DND-41 (cell line): ENCODE results near the gene NID2.

Experiments used
- ATAC-seq: fragments of 200-7000 bp; cut with Tn5 transposase; 3 replicates; pipeline ENCODE4 v1.9.1; 2021; ENCODE audit warnings: low read depth; ENCODE audit not compliant: insufficient read depth
- DNase-seq: peaks from one replicate; pipeline ENCODE4 v3.0.0-alpha.2; 2020
- H2AFZ ChIP-seq: 2 replicates; pipeline ENCODE4 v1.6.0; 2012; ENCODE audit warnings: low read depth, low read length
- H3K27ac ChIP-seq: 2 replicates; pipeline ENCODE4 v1.5.1; 2012; ENCODE audit warnings: low read length, inconsistent platforms
- H3K27me3 ChIP-seq: fragments of 200-600 bp; sonication (generic); 2 replicates; pipeline ENCODE4 v1.6.0; 2012; ENCODE audit warnings: low read length, mild to moderate bottlenecking, inconsistent platforms; ENCODE audit not compliant: insufficient read depth, poor library complexity
- H3K36me3 ChIP-seq: 2 replicates; pipeline ENCODE4 v1.5.1; 2012; ENCODE audit warnings: low read length, inconsistent platforms; ENCODE audit not compliant: insufficient read depth
- H3K4me1 ChIP-seq: 2 replicates; pipeline ENCODE4 v1.5.1; 2012; ENCODE audit warnings: mild to moderate bottlenecking, low read length; ENCODE audit not compliant: insufficient read depth
- H3K4me2 ChIP-seq: 2 replicates; pipeline ENCODE4 v1.6.0; 2012; ENCODE audit warnings: mild to moderate bottlenecking, moderate library complexity, low read length, inconsistent platforms; ENCODE audit not compliant: insufficient read depth
- H3K4me3 ChIP-seq, 2 experiments: fragments of 200-600 bp in 1 of 2; shearing (Covaris generic) in 1 of 2; 2 replicates each; pipeline ENCODE4 v1.5.1; 2012 to 2016; ENCODE audit warnings: inconsistent platforms in 2 of 2, low read length in 2 of 2, mild to moderate bottlenecking in 2 of 2, low read depth in 1 of 2, moderate library complexity in 1 of 2
- H3K79me2 ChIP-seq: 2 replicates; pipeline ENCODE4 v1.6.0; 2012; ENCODE audit warnings: low read length, inconsistent platforms; ENCODE audit not compliant: insufficient read depth
- H3K9ac ChIP-seq: 2 replicates; pipeline ENCODE4 v1.6.0; 2012; ENCODE audit warnings: low read depth, mild to moderate bottlenecking, inconsistent platforms, low read length, moderate library complexity
- H3K9me3 ChIP-seq: 2 replicates; pipeline ENCODE4 v1.5.1; 2012; ENCODE audit warnings: low read length, moderate library complexity, mild to moderate bottlenecking, inconsistent platforms; ENCODE audit not compliant: insufficient read depth, severe bottlenecking
- H4K20me1 ChIP-seq: 2 replicates; pipeline ENCODE4 v1.6.0; 2012; ENCODE audit warnings: low read length; ENCODE audit not compliant: insufficient read depth
- EZH2 ChIP-seq: IDR thresholded peaks from 3 replicates; pipeline ENCODE4 v1.6.1; 2012; ENCODE audit warnings: borderline replicate concordance, low read depth, mild to moderate bottlenecking, moderate library complexity, low read length, inconsistent platforms; ENCODE audit not compliant: severe bottlenecking
- TF ChIP-seq, protein P1 (sequence below): IDR thresholded peaks from 2 replicates; pipeline ENCODE4 v1.5.1; 2012; ENCODE audit warnings: borderline replicate concordance, low read length, moderate library complexity, mild to moderate bottlenecking; ENCODE audit not compliant: poor library complexity, severe bottlenecking; ENCODE audit errors: extremely low read depth

NID2 gene

DNA sequence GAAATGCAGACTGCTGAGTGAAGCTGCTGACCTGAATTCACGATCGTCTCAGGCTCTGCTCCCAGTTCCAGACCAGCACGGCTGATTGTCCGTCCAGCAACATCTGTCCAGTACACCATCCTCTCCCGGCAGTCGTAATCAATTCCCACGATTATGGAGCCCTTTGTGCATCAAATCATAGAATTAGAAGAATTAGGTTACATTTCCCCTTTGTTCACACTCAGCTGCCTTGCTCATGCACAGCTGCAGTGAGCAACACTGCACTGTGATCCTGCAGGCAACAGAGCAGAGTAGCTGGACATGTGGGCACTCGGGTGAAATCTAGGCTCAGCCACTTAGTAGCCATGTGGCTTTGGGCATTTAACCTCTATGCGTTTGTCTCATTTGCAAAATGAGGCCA lies 57.3 kb downstream of the NID2 start:
- TF ChIP-seq EZH2: no peak
- TF ChIP-seq, protein P1, sequence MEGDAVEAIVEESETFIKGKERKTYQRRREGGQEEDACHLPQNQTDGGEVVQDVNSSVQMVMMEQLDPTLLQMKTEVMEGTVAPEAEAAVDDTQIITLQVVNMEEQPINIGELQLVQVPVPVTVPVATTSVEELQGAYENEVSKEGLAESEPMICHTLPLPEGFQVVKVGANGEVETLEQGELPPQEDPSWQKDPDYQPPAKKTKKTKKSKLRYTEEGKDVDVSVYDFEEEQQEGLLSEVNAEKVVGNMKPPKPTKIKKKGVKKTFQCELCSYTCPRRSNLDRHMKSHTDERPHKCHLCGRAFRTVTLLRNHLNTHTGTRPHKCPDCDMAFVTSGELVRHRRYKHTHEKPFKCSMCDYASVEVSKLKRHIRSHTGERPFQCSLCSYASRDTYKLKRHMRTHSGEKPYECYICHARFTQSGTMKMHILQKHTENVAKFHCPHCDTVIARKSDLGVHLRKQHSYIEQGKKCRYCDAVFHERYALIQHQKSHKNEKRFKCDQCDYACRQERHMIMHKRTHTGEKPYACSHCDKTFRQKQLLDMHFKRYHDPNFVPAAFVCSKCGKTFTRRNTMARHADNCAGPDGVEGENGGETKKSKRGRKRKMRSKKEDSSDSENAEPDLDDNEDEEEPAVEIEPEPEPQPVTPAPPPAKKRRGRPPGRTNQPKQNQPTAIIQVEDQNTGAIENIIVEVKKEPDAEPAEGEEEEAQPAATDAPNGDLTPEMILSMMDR: no peak
- no peak overlapping the region for H3K4me2 ChIP-seq
- no peaks in the 10 kb centered on the region for H3K27me3 ChIP-seq
- no peak for ATAC-seq
- DNase-seq: no peak
- H3K27ac ChIP-seq: no peak overlapping the region
- H3K79me2 ChIP-seq: peaks cover 4% of the 10 kb centered on the region; the same call in 1 of the 2 replicates
- H3K9ac ChIP-seq: no peak overlapping the region
- H3K4me3 ChIP-seq: no peak overlapping the region
- H2AFZ ChIP-seq: no peak overlapping the region
- H3K4me1 ChIP-seq: peaks cover 26% of the 10 kb centered on the region
- peaks cover 63% of the 10 kb centered on the region for H3K36me3 ChIP-seq
- peaks cover under 1% of the 10 kb centered on the region; the same call in 1 of the 2 replicates for H4K20me1 ChIP-seq
- no peaks in the 10 kb centered on the region for H3K9me3 ChIP-seq

DNA sequence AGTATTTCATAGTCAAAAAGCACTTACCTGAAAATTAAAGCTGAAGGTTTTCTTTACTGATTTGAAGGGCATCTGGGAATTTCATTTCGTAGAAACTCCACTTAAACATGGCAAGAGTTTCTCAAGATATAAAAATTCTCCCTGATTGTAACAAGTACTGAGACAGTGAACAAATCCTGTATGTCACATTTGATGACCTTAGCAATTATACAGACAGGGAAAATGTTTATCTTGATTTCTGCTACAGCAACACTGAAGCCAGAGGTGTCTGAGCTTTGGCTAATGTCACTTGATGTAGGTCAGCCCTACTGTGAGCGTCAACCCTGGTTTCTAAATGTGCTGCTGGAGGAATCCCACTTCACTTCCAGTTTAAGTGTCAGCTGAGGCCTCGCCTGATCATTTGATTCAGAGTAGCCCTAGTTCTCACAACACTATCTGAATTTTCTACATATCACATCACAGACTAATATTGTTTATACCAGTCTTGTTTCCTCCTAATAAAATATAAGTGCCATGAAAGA lies 58.6 kb downstream of the NID2 start:
- no peak overlapping the region for H3K4me2 ChIP-seq
- DNase-seq: no peak
- H3K27ac ChIP-seq: no peak overlapping the region
- H3K9ac ChIP-seq: no peak overlapping the region
- H3K4me1 ChIP-seq: peaks cover 17% of the 10 kb centered on the region
- no peak for ATAC-seq
- peaks cover 4% of the 10 kb centered on the region; the same call in 1 of the 2 replicates for H4K20me1 ChIP-seq
- no peaks in the 10 kb centered on the region for H3K9me3 ChIP-seq
- no peak overlapping the region for H3K4me3 ChIP-seq
- H3K79me2 ChIP-seq: peaks cover 4% of the 10 kb centered on the region; the same call in 1 of the 2 replicates
- H3K36me3 ChIP-seq: peaks cover 72% of the 10 kb centered on the region
- H3K27me3 ChIP-seq: no peaks in the 10 kb centered on the region
- no peak for TF ChIP-seq EZH2
- TF ChIP-seq, protein P1: no peak
- H2AFZ ChIP-seq: no peak overlapping the region

DNA sequence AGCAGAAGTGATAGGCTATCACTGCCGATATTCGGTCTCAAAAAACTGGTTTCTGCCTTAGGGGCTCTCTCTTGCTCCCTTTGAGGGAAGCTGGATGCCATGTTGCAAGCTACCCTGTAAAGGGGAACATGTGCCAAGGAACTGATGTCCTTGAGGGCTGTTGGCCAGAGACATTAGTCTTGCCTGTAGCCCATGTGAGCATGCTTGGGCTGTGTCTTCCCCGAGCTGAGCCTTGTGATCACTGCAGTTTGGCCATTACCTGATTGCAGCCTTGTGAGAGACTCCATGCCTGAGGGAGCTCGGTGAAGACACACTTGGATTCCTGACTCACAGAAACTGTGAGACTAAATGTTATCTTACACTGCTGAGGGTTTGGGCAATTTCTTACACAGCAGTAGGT lies 60.7 kb downstream of the NID2 start:
- DNase-seq (no peak), ATAC-seq (no peak)
- Histone ChIP-seq H3K79me2 (peaks cover 4% of the 10 kb centered on the region; the same call in 1 of the 2 replicates), H4K20me1 (peaks cover 4% of the 10 kb centered on the region; the same call in 1 of the 2 replicates), H3K4me1 (no peaks in the 10 kb centered on the region), H2AFZ (no peak overlapping the region), H3K4me2 (no peak overlapping the region), H3K27ac (no peak overlapping the region), H3K27me3 (no peaks in the 10 kb centered on the region), H3K4me3 (no peak overlapping the region), H3K9me3 (no peaks in the 10 kb centered on the region), H3K36me3 (peaks cover 93% of the 10 kb centered on the region), H3K9ac (no peak overlapping the region)
- TF ChIP-seq, protein P1: no peak
- no peak for TF ChIP-seq EZH2
